ENCODE data around the gene MRPL37.
"Not testable (repeated sequence)": the region's sequence is repeated elsewhere in the genome, so short reads cannot be mapped to it uniquely, and the experiment has no call there.

MRPL37 gene

GRCh38 chr1:54172614-54173599 is 27.1 kb upstream of the MRPL37 start:
- DNase-seq: no peak

- no peak for DNase-seq
These were observed 26.3 kb upstream of the MRPL37 start for GRCh38 chr1:54173681-54174080.

GRCh38 chr1:54174106-54174505 is 25.9 kb upstream of the MRPL37 start:
- no peak for DNase-seq

- DNase-seq: no peak
These were observed 23.2 kb upstream of the MRPL37 start for GRCh38 chr1:54176621-54177327.

GRCh38 chr1:54177726-54178125 is 22.2 kb upstream of the MRPL37 start:
- DNase-seq: no peak

- DNase-seq: no peak
These were observed 21.5 kb upstream of the MRPL37 start for GRCh38 chr1:54178296-54179070.

- DNase-seq: peak in 1 of 2 experiments; percentile 36
These were observed 19.1 kb upstream of the MRPL37 start for GRCh38 chr1:54180701-54181360.

GRCh38 chr1:54186056-54186455 is 13.9 kb upstream of the MRPL37 start:
- DNase-seq: no peak

- no peak for DNase-seq
These were observed 11.7 kb upstream of the MRPL37 start for GRCh38 chr1:54188291-54188690.

GRCh38 chr1:54190526-54190925 is 9.4 kb upstream of the MRPL37 start:
- DNase-seq: no peak

- DNase-seq: no peak
These were observed 8.4 kb upstream of the MRPL37 start for GRCh38 chr1:54191525-54191924.

GRCh38 chr1:54193453-54193852 is 6.5 kb upstream of the MRPL37 start:
- no peak for DNase-seq

GRCh38 chr1:54199151-54199764 is 709 bp upstream of the MRPL37 start:
- DNase-seq: peak in 1 of 2 experiments; percentile 47

- DNase-seq: no peak
These were observed 591 bp downstream of the MRPL37 start for GRCh38 chr1:54200519-54200997.

- no peak for DNase-seq
These were observed 4.2 kb downstream of the MRPL37 start for GRCh38 chr1:54204199-54204598.

- no peak for DNase-seq
These were observed 7.3 kb downstream of the MRPL37 start for GRCh38 chr1:54207287-54207686.

GRCh38 chr1:54207896-54208295 is 7.9 kb downstream of the MRPL37 start:
- DNase-seq: not testable (repeated sequence)

- no peak for DNase-seq
These were observed 12.9 kb downstream of the MRPL37 start for GRCh38 chr1:54212872-54213271.

- no peak for DNase-seq
These were observed 15.6 kb downstream of the MRPL37 start for GRCh38 chr1:54215523-54215922.

GRCh38 chr1:54218883-54219687 is 19.1 kb downstream of the MRPL37 start:
- peak in 1 of 2 experiments; percentile 66 for DNase-seq

- DNase-seq: no peak
These were observed 19.7 kb downstream of the MRPL37 start for GRCh38 chr1:54219688-54220003.

Measured in NCI-H524 (cell line).